ENCODE results near the gene KCNE1. TPM values are rescaled to one million over a fixed set of nuclear protein-coding genes. Genes with fewer than 3 reads are reported as not detected.

The KCNE1 gene
- total and polyA plus RNA-seq, 2 of the 13 experiments (the other 11 are each of a cell fraction or from before 2014, with no cell fraction given) = 0.35 TPM; not detected in 1

- TF ChIP-seq ZNF770 (CRISPR knock-in tag; IDR thresholded peaks at IDR 0.05) (no peak), DPF2 (CRISPR knock-in tag; IDR thresholded peaks at IDR 0.05; ENCODE audit: borderline replicate concordance, low read depth) (no peak), SOX13 (IDR thresholded peaks at IDR 0.05) (peak; percentile 38; the same call in 1 of the 2 replicates), SOX13 (CRISPR knock-in tag; conservative IDR thresholded peaks at IDR 0.05 in 1 of 2, IDR thresholded peaks at IDR 0.05 in 1 of 2) (peak in 1 of 2 experiments; percentile 91; a peak in 2 of 4 replicates), ZMYM4 (CRISPR knock-in tag; IDR thresholded peaks at IDR 0.05) (no peak), ATF2 (CRISPR knock-in tag; IDR thresholded peaks at IDR 0.05) (peak; percentile 83; the same call in 1 of the 2 replicates), ZNF564 (CRISPR knock-in tag; IDR thresholded peaks at IDR 0.05) (0 out of 2 replicates have a peak, but pooled peaks have one; percentile 28), ZBTB49 (CRISPR knock-in tag; IDR thresholded peaks at IDR 0.05; ENCODE audit: borderline replicate concordance) (no peak), NFIB (CRISPR knock-in tag; IDR thresholded peaks at IDR 0.05; ENCODE audit: borderline replicate concordance) (no peak), SKIL (CRISPR knock-in tag; IDR thresholded peaks at IDR 0.05; ENCODE audit: borderline replicate concordance) (peak; percentile 60; the same call in 1 of the 2 replicates), HDAC2 (CRISPR knock-in tag; IDR thresholded peaks at IDR 0.05) (peak; percentile 62), HOXA3 (CRISPR knock-in tag; IDR thresholded peaks at IDR 0.05) (peak; percentile 36; the same call in 1 of the 2 replicates), ZNF292 (CRISPR knock-in tag; IDR thresholded peaks at IDR 0.05; ENCODE audit: borderline replicate concordance, low read depth) (peak; percentile 52; the same call in 1 of the 2 replicates), TBL1XR1 (IDR thresholded peaks at IDR 0.05; ENCODE audit: borderline replicate concordance, low read length, partially characterized antibody) (peak; percentile 66), PITX1 (CRISPR knock-in tag; IDR thresholded peaks at IDR 0.05) (peak; percentile 75; the same call in 1 of the 2 replicates), DNMT1 (CRISPR knock-in tag; IDR thresholded peaks at IDR 0.05) (no peak), SP5 (CRISPR knock-in tag; IDR thresholded peaks at IDR 0.05; ENCODE audit: borderline replicate concordance, low read depth) (peak; percentile 43; the same call in 1 of the 2 replicates), PPARG (CRISPR knock-in tag; conservative IDR thresholded peaks at IDR 0.05) (0 out of 2 replicates have a peak, but pooled peaks have one; percentile 20)
- TF ChIP-seq, protein P1, sequence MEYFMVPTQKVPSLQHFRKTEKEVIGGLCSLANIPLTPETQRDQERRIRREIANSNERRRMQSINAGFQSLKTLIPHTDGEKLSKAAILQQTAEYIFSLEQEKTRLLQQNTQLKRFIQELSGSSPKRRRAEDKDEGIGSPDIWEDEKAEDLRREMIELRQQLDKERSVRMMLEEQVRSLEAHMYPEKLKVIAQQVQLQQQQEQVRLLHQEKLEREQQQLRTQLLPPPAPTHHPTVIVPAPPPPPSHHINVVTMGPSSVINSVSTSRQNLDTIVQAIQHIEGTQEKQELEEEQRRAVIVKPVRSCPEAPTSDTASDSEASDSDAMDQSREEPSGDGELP (IDR thresholded peaks at IDR 0.05; ENCODE audit: borderline replicate concordance, low read depth) = peak; percentile 29; the same call in 1 of the 2 replicates
Observed at GRCh38 chr21:34501716-34502115, 10.3 kb downstream of the KCNE1 start (continued).
